Astrocyte of the cerebellum (primary cell): ENCODE data around the gene ZBTB37.

Experiments
- DNase-seq: peaks from one replicate; pipeline ENCODE4 v3.0.0-alpha.2; 2011; ENCODE audit warnings: low read depth
- H3K4me3 ChIP-seq: 2 replicates; pipeline ENCODE4 v1.5.1; 2011; ENCODE audit warnings: mild to moderate bottlenecking, low read depth, low read length, moderate library complexity
- CTCF ChIP-seq: IDR thresholded peaks from 2 replicates; pipeline ENCODE4 v1.5.1; 2012; ENCODE audit warnings: low read length, low read depth, moderate library complexity, mild to moderate bottlenecking; ENCODE audit errors: missing control alignments
- in situ Hi-C: cut with HindIII; loops from 2 replicates; pipeline ENCODE4 v1.10.0; 2017; ENCODE audit warnings: low sequenced_read_pairs

Gene ZBTB37

GRCh38 chr1:173946380-173946921 is 78.3 kb downstream of the ZBTB37 start:
- in situ Hi-C loops: no loop called here
- no peak for DNase-seq
- no peak overlapping the region for H3K4me3 ChIP-seq
- no peak for TF ChIP-seq CTCF

- in situ Hi-C loops: no loop called here
- no peak overlapping the region for H3K4me3 ChIP-seq
- TF ChIP-seq CTCF: no peak
- no peak for DNase-seq
These were observed 80.4 kb downstream of the ZBTB37 start for GRCh38 chr1:173948594-173948993.
